GM20000 (cell line): Measurements from ENCODE around the gene FRMD4B.
"Not testable (repeated sequence)": the region's sequence is repeated elsewhere in the genome, so short reads cannot be mapped to it uniquely, and the experiment has no call there.

Experiments
- DNase-seq: peaks from one replicate; pipeline ENCODE4 v3.0.0; 2012; ENCODE audit warnings: low spot score
- CTCF ChIP-seq: IDR thresholded peaks from 2 replicates; pipeline ENCODE4 v1.5.1; 2012; ENCODE audit warnings: mild to moderate bottlenecking, control low read depth; ENCODE audit errors: extremely low read depth, missing control alignments

The FRMD4B gene

GRCh38 chr3:69324362-69325025, 61.4 kb downstream of the FRMD4B start:
- TF ChIP-seq CTCF: peak; percentile 20
- no peak for DNase-seq

- TF ChIP-seq CTCF: no peak
- DNase-seq: no peak
Measured at GRCh38 chr3:69323941-69324340, 61.9 kb downstream of the FRMD4B start.

GRCh38 chr3:69322512-69322911, 63.4 kb downstream of the FRMD4B start:
- DNase-seq: not testable (repeated sequence)

GRCh38 chr3:69322158-69322509, 63.8 kb downstream of the FRMD4B start:
- DNase-seq: no peak
- TF ChIP-seq CTCF: no peak

- DNase-seq: no peak
- no peak for TF ChIP-seq CTCF
Measured at GRCh38 chr3:69321301-69322157, 64.4 kb downstream of the FRMD4B start.

- no peak for TF ChIP-seq CTCF
- DNase-seq: peak; percentile 39
Measured at GRCh38 chr3:69320871-69321271, 65.0 kb downstream of the FRMD4B start.

GRCh38 chr3:69319652-69320051, 66.2 kb downstream of the FRMD4B start:
- TF ChIP-seq CTCF: no peak
- no peak for DNase-seq

GRCh38 chr3:69318410-69318809, 67.5 kb downstream of the FRMD4B start:
- no peak for DNase-seq
- TF ChIP-seq CTCF: no peak
